Measurements from ENCODE around the gene NXPE4. TPM values are rescaled to one million over a fixed set of nuclear protein-coding genes. Genes with fewer than 3 reads are reported as not detected.

The NXPE4 gene
- polyA plus RNA-seq, 3 donors: not detected

- no peak overlapping the region for H3K4me2 ChIP-seq (replicated peaks; ENCODE audit: extremely low read depth, low read length, poor library complexity, severe bottlenecking)
- no peaks in the 10 kb centered on the region for H3K79me2 ChIP-seq (ENCODE audit: insufficient read depth, low read length)
- no peak overlapping the region for H2AFZ ChIP-seq (ENCODE audit: insufficient read depth, low read depth, low read length, poor library complexity, severe bottlenecking)
- Mint-ChIP-seq H3K4me1 (no peaks in the 10 kb centered on the region), H3K36me3 (no peaks in the 10 kb centered on the region), H3K27me3 (ENCODE audit: low read depth in 3 of 3) (no peaks in the 10 kb centered on the region), H3K4me3 (no peak overlapping the region), H3K9me3 (peaks cover 0 to 18% (median 5%) of the 10 kb centered on the region in 7 donors), H3K27ac (no peak overlapping the region)
- intact Hi-C loops (cut with micrococcal nuclease): no loop called here
- no peak overlapping the region for H3K9ac ChIP-seq (ENCODE audit: insufficient read depth, low read length, poor library complexity, severe bottlenecking)
- peaks cover 9 to 100% of the 10 kb centered on the region in 2 donors for H3K9me3 ChIP-seq (replicated peaks in 1 of 2; ENCODE audit: control insufficient read depth in 1 of 2, insufficient read depth in 1 of 2, low read length in 2 of 2)
- no peak overlapping the region for H3K27ac ChIP-seq (ENCODE audit: low read depth in 1 of 2, low read length in 2 of 2)
- no peak for TF ChIP-seq CTCF (IDR thresholded peaks at IDR 0.05)
- no peak overlapping the region for H3K4me3 ChIP-seq (replicated peaks in 1 of 3; ENCODE audit: low read depth in 2 of 3, low read length in 3 of 3)
- no peaks in the 10 kb centered on the region for H4K20me1 ChIP-seq (ENCODE audit: insufficient read depth, low read length)
- no peaks in the 10 kb centered on the region for H3K27me3 ChIP-seq (ENCODE audit: control insufficient read depth in 2 of 2, insufficient read depth in 2 of 2, low read length in 2 of 2)
- no peaks in the 10 kb centered on the region for H3K36me3 ChIP-seq (replicated peaks in 1 of 2; ENCODE audit: control insufficient read depth in 1 of 2, insufficient read depth in 2 of 2, low read length in 2 of 2)
- no peaks in the 10 kb centered on the region for H3K4me1 ChIP-seq (ENCODE audit: control insufficient read depth in 1 of 2, insufficient read depth in 2 of 2, low read length in 2 of 2)
- no peak for DNase-seq
- 94% methylated on average over 21 of the region's 29 CpGs for WGBS (ENCODE audit: insufficient coverage)
Observed at GRCh38 chr11:114617157-114618124, 21.9 kb upstream of the NXPE4 start.

GRCh38 chr11:114616516-114616915 is 20.9 kb upstream of the NXPE4 start:
- H3K4me2 ChIP-seq (replicated peaks; ENCODE audit: extremely low read depth, low read length, poor library complexity, severe bottlenecking): no peak overlapping the region
- no peaks in the 10 kb centered on the region for H3K79me2 ChIP-seq (ENCODE audit: insufficient read depth, low read length)
- Mint-ChIP-seq H3K4me3 (no peak overlapping the region), H3K27ac (no peak overlapping the region), H3K27me3 (ENCODE audit: low read depth in 3 of 3) (no peaks in the 10 kb centered on the region), H3K36me3 (no peaks in the 10 kb centered on the region), H3K9me3 (peaks cover 0 to 18% (median 5%) of the 10 kb centered on the region in 7 donors), H3K4me1 (no peaks in the 10 kb centered on the region)
- no peak overlapping the region for H3K4me3 ChIP-seq (replicated peaks in 1 of 3; ENCODE audit: low read depth in 2 of 3, low read length in 3 of 3)
- H3K27me3 ChIP-seq (ENCODE audit: control insufficient read depth in 2 of 2, insufficient read depth in 2 of 2, low read length in 2 of 2): no peaks in the 10 kb centered on the region
- H3K9me3 ChIP-seq (replicated peaks in 1 of 2; ENCODE audit: control insufficient read depth in 1 of 2, insufficient read depth in 1 of 2, low read length in 2 of 2): peaks cover 8 to 100% of the 10 kb centered on the region in 2 donors
- no peak overlapping the region for H3K27ac ChIP-seq (ENCODE audit: low read depth in 1 of 2, low read length in 2 of 2)
- TF ChIP-seq CTCF (IDR thresholded peaks at IDR 0.05): no peak
- H3K36me3 ChIP-seq (replicated peaks in 1 of 2; ENCODE audit: control insufficient read depth in 1 of 2, insufficient read depth in 2 of 2, low read length in 2 of 2): no peaks in the 10 kb centered on the region
- no peaks in the 10 kb centered on the region for H3K4me1 ChIP-seq (ENCODE audit: control insufficient read depth in 1 of 2, insufficient read depth in 2 of 2, low read length in 2 of 2)
- H4K20me1 ChIP-seq (ENCODE audit: insufficient read depth, low read length): no peaks in the 10 kb centered on the region
- no peak for DNase-seq
- 94% methylated on average over 7 of the region's 8 CpGs for WGBS (ENCODE audit: insufficient coverage)
- H2AFZ ChIP-seq (ENCODE audit: insufficient read depth, low read depth, low read length, poor library complexity, severe bottlenecking): no peak overlapping the region
- intact Hi-C loops (cut with micrococcal nuclease): no loop called here
- no peak overlapping the region for H3K9ac ChIP-seq (ENCODE audit: insufficient read depth, low read length, poor library complexity, severe bottlenecking)

All from CD14-positive monocyte (primary cell).